CD4-positive, alpha-beta T cell treated with Interleukin-15 for 1 hour (primary cell): ENCODE data around the gene B2M.
"Not testable (repeated sequence)": the region's sequence is repeated elsewhere in the genome, so short reads cannot be mapped to it uniquely, and the experiment has no call there.

Experiments
- DNase-seq: peaks from one replicate; pipeline ENCODE4 v3.0.0-alpha.2; 2020

The B2M gene

GRCh38 chr15:44726568-44727484, 15.5 kb downstream of the B2M start:
- peak; percentile 88 for DNase-seq

- no peak for DNase-seq
Measured at GRCh38 chr15:44727485-44728231, 16.3 kb downstream of the B2M start.

- DNase-seq = not testable (repeated sequence)
Measured at GRCh38 chr15:44728232-44728575, 16.9 kb downstream of the B2M start.

GRCh38 chr15:44728576-44729407, 17.5 kb downstream of the B2M start:
- DNase-seq = peak; percentile 98

GRCh38 chr15:44729408-44730127, 18.3 kb downstream of the B2M start:
- peak; percentile 51 for DNase-seq

- no peak for DNase-seq
Measured at GRCh38 chr15:44734839-44735481, 23.6 kb downstream of the B2M start.

- DNase-seq = peak; percentile 53
Measured at GRCh38 chr15:44735482-44736180, 24.3 kb downstream of the B2M start.

GRCh38 chr15:44736181-44736765, 25.0 kb downstream of the B2M start, which contains the start of gene TRIM69:
Gene TRIM69, plus strand, starts transcription at chr15:44736528. Its CDS starts 177 bp downstream, at chr15:44736705.
- DNase-seq = no peak

GRCh38 chr15:44738340-44738984, 27.1 kb downstream of the B2M start:
- DNase-seq = no peak

- not testable (repeated sequence) for DNase-seq
Measured at GRCh38 chr15:44739222-44739847, 28.0 kb downstream of the B2M start.

- DNase-seq = not testable (repeated sequence)
Measured at GRCh38 chr15:44743454-44743853, 32.1 kb downstream of the B2M start.

GRCh38 chr15:44753345-44753744, 42.0 kb downstream of the B2M start:
- DNase-seq = no peak

- no peak for DNase-seq
Measured at GRCh38 chr15:44763187-44763586, 51.9 kb downstream of the B2M start.

GRCh38 chr15:44763848-44764247, 52.5 kb downstream of the B2M start:
- no peak for DNase-seq

- DNase-seq = no peak
Measured at GRCh38 chr15:44765036-44765435, 53.7 kb downstream of the B2M start.
